GM12875 (cell line): ENCODE data around the gene PCYT2.
"Not testable (repeated sequence)": the region's sequence is repeated elsewhere in the genome, so short reads cannot be mapped to it uniquely, and the experiment has no call there.

ENCODE experiments used
- H3K4me3 ChIP-seq: one replicate; pipeline ENCODE4 v1.5.1; 2011; ENCODE audit warnings: low read depth, low read length, control low read depth
- CTCF ChIP-seq: IDR thresholded peaks from 2 replicates; pipeline ENCODE4 v1.5.1; 2011; ENCODE audit warnings: low read depth, mild to moderate bottlenecking, control low read depth, inconsistent platforms, low read length, moderate library complexity, borderline replicate concordance; ENCODE audit not compliant: insufficient read depth

PCYT2 gene

DNA sequence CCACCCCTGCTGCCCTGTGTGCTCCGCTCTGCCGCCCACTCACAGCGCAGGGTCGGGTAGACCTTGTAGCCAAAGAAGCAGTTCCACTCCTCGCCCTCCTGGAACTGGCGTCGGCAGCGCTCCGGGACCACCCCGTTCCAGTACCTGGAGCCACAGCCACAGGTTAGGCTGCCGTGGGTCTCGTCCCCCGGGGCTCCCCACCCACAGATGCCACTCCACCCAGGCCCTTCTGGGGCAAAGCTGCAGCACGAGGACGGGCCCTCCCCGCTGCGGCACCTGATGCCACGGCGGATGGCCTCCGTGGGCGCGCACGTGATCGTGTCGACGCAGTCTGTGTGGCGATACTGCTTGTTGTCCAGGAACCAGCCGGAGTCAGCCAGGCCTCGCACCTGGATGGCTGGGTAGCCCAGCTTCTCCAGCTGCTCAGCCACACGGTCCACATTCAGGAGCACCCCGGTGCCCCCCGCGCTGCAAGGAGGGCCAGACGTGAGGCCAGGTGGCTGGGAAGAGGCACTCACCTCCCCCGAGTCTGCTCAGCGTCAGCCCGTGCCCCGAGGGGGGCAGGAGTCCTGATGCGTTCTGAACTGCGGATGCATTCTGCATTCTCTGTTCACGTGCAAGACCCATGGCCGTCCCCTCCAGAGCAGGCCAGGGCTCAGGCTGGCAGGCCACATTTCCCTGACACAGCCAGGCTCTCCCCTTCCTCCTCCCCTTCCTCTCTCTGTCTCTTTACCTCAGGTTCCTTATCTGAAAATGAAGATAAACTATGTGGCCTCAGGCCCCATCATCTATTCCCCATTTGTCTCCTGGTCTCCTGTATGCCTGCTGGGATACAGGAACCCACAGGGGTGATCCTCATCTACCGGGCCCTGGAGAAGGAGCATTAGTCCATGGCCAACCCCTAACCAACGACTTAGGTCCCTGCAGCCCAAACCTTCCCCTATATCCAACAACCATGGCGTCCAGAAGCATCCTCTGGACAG, 45.7 kb upstream of the PCYT2 start:
- no peak for TF ChIP-seq CTCF
- H3K4me3 ChIP-seq, result no peak overlapping the region

GRCh38 chr17:81955756-81956544, 44.8 kb upstream of the PCYT2 start:
- no peak overlapping the region for H3K4me3 ChIP-seq
- TF ChIP-seq CTCF, result no peak

DNA sequence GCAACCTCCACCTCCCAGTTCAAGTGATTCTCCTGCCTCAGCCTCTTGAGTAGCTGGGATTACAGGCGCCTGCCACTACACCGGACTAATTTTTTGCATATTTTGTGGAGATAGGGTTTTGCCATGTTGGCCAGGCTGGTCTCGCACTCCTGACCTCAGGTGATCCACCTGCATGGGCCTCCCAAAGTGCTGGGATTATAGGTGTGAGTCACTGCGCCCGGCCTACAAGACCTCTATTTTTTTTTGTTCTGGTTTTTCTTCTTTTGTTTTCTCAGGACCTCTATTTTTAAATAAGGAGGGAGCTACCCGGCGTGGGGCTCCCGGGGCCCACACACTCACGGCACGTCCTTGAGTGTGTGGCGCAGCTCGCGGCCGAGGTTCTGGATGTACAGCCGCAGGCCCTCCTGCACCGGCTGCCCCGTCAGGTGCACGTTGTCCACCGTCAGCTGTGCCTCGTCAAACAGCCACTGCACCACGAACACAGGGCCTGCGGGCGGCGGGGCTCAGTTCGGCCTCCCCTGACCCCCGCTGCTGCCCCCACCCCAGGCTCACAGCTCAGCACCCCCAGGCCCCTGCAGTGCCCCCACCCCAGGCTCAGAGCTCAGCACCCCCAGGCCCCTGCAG, 44.0 kb upstream of the PCYT2 start:
- TF ChIP-seq CTCF, result no peak
- H3K4me3 ChIP-seq, result no peak overlapping the region

- H3K4me3 ChIP-seq, result no peak overlapping the region
- TF ChIP-seq CTCF, result no peak
These were observed 43.2 kb upstream of the PCYT2 start for GRCh38 chr17:81954131-81955057.

DNA sequence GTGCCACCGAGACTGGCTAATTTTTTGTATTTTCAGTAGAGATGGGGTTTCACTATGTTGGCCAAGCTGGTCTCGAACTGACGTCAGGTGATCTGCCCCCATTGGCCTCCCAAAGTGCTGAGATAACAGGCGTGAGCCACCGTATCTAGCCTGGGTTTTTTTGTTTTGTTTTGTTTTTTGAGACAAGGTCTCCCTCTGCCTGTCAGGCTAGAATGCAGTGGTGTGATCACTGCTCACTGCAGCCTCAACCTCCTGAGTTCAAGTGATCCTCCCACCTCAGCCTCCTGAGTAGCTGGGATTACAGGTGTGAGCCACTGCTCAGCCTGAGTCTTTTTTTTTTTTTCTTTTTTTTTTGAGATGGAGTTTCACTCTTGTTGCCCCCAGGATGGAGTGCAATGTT, 42.2 kb upstream of the PCYT2 start:
- not testable (repeated sequence) for H3K4me3 ChIP-seq

DNA sequence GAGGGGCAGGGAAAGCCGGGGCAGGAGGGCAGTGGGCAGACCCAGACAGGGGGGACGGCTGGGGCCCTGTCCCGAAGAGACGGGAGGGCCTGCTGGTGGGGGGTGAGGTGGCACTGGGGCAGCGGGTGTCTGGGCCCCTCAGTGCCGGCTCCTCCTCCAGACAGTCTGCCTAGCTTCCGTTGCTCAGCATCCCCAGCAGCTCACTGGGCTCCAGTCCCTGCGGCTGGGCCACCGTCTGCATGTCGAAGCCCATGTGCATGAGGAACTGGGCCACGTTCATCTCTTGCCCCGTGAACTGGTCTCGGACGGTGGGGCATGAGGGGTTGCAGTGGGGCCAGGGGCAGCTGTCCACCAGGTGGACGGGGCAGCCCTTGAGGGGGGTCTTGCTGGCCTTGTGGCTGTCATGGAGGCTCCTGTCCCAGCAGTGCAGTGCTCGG, 41.6 kb upstream of the PCYT2 start:
- no peak overlapping the region for H3K4me3 ChIP-seq
- TF ChIP-seq CTCF, result no peak
